Left colon (tissue), 2 donors: ENCODE results near the gene KRT16. TPM values are rescaled to one million over a fixed set of nuclear protein-coding genes. Genes with fewer than 3 reads are reported as not detected.
"Not testable (repeated sequence)": the region's sequence is repeated elsewhere in the genome, so short reads cannot be mapped to it uniquely, and the experiment has no call there.

Experiments used
- ATAC-seq: fragments of 200-7000 bp; cut with Tn5 transposase; one replicate; pipeline ENCODE4 v1.9.1; 2020; ENCODE audit warnings: mild to moderate bottlenecking, moderate library complexity
- DNase-seq, 2 donors: peaks; one replicate each; pipeline ENCODE4 v3.0.0-alpha.2; 2020
- intact Hi-C, 2 donors: fragments of 100-400 bp; cut with DNase I in 1 of 2; cut with micrococcal nuclease in 1 of 2; formaldehyde crosslinking; loops; one replicate each; pipeline versions ENCODE4 v1.11.2 to v1.14.0; 2022; cut with DNase I, micrococcal nuclease
- total RNA-seq, 2 donors: library from RNA; stranded (reverse); fragmentation: NEBNext Ultra II Directional; extraction: Animal tissue kit (Norgen Biotek cat#: 25700); gene quantifications; one replicate each; pipeline ENCODE4 v1.2.1, GENCODE V29; 2021
- donor health status: DM: no; HTN: no; CAD: no.
- donor health status: DM: yes; HTN: yes; CAD: no.

The KRT16 gene
- total RNA-seq, 2 donors from 2014 or later: not detected

- DNase-seq (peak; percentile 83 to 88), ATAC-seq (peak; percentile 93)
Observed at GRCh38 chr17:41579484-41580243, 32.9 kb downstream of the KRT16 start.

GRCh38 chr17:41578971-41579370 is 33.6 kb downstream of the KRT16 start:
- ATAC-seq (no peak), DNase-seq (no peak)
- intact Hi-C loops: no loop called here

More at GRCh38 chr17:41579484-41580243, 32.9 kb downstream of the KRT16 start:
- intact Hi-C loops: no loop called here

- no peak for DNase-seq
- no peak for ATAC-seq
- intact Hi-C loops: no loop called here
Observed at GRCh38 chr17:41578538-41578937, 34.0 kb downstream of the KRT16 start.

- peak; percentile 71 for ATAC-seq
- intact Hi-C loops: not testable (repeated sequence)
- peak in 1 of 2 donors; percentile 21 for DNase-seq
Observed at GRCh38 chr17:41576740-41577139, 35.8 kb downstream of the KRT16 start.

GRCh38 chr17:41575336-41575735 is 37.2 kb downstream of the KRT16 start:
- ATAC-seq: no peak
- intact Hi-C loops: no loop called here
- no peak for DNase-seq

GRCh38 chr17:41571561-41572434 is 40.8 kb downstream of the KRT16 start, which contains the start of gene KRT9:
Gene KRT9, minus strand, starts transcription at chr17:41572059. Its CDS starts 67 bp downstream, at chr17:41571992.
- intact Hi-C loops: no loop called here
- DNase-seq: no peak
- ATAC-seq: no peak

- intact Hi-C loops: no loop called here
- DNase-seq (no peak), ATAC-seq (no peak)
Observed at GRCh38 chr17:41567317-41567716, 45.2 kb downstream of the KRT16 start.

GRCh38 chr17:41565338-41565737 is 47.2 kb downstream of the KRT16 start:
- ATAC-seq: no peak
- no peak for DNase-seq

GRCh38 chr17:41563607-41564170 is 48.9 kb downstream of the KRT16 start:
- intact Hi-C loops: no loop called here
- DNase-seq: no peak
- no peak for ATAC-seq

More at GRCh38 chr17:41565338-41565737, 47.2 kb downstream of the KRT16 start:
- intact Hi-C loops: no loop called here

GRCh38 chr17:41561554-41561953 is 51.0 kb downstream of the KRT16 start:
- ATAC-seq: no peak

More at GRCh38 chr17:41561554-41561953, 51.0 kb downstream of the KRT16 start:
- intact Hi-C loops: no loop called here
- DNase-seq: no peak

Other genes with a start within 250 kb of the KRT16 start
- gene KRT33B, start 243.0 kb downstream of the KRT16 start, total RNA-seq: not detected
- under 1 TPM in 1 of 2 donors, not detected in 1; 0.20 TPM for gene KRT34, start 230.5 kb downstream of the KRT16 start, total RNA-seq
- not detected for gene KRT31, start 215.2 kb downstream of the KRT16 start, total RNA-seq
- not detected for gene KRT37, start 188.2 kb downstream of the KRT16 start, total RNA-seq
- not detected for gene KRT38, start 171.8 kb downstream of the KRT16 start, total RNA-seq
- not detected for gene KRT32, start 145.4 kb downstream of the KRT16 start, total RNA-seq
- gene KRT35, start 131.6 kb downstream of the KRT16 start, total RNA-seq: not detected
- under 1 TPM in 1 of 2 donors, not detected in 1; 0.27 TPM for gene KRT36, start 122.9 kb downstream of the KRT16 start, total RNA-seq
- gene KRT13, start 107.2 kb downstream of the KRT16 start, total RNA-seq: under 1 TPM in 1 of 2 donors, not detected in 1; 0.82 TPM
- gene KRT15, start 93.9 kb downstream of the KRT16 start, total RNA-seq: 10 to 100 TPM in 1 of 2 donors, 1 to 10 TPM in 1; 6.8 to 30.9 TPM
- 1,000 to 10,000 TPM; 1,911 to 3,076 TPM for gene KRT19, start 84.5 kb downstream of the KRT16 start, total RNA-seq
- not detected for gene KRT9, start 40.7 kb downstream of the KRT16 start, total RNA-seq
- under 1 TPM; 0.25 to 0.40 TPM for gene KRT14, start 25.9 kb downstream of the KRT16 start, total RNA-seq
- gene KRT17, start 11.8 kb upstream of the KRT16 start, total RNA-seq: under 1 TPM in 1 of 2 donors, not detected in 1; 0.70 TPM
- gene EIF1, start 76.1 kb upstream of the KRT16 start, total RNA-seq: 100 to 1,000 TPM; 596 to 603 TPM
- not detected for gene GAST, start 99.6 kb upstream of the KRT16 start, total RNA-seq
- under 1 TPM; 0.42 to 0.73 TPM for gene HAP1, start 121.9 kb upstream of the KRT16 start, total RNA-seq
- gene JUP, start 173.9 kb upstream of the KRT16 start, total RNA-seq: 100 to 1,000 TPM; 343 to 345 TPM
- gene P3H4, start 199.2 kb upstream of the KRT16 start, total RNA-seq: 10 to 100 TPM; 10.7 to 15.3 TPM
- 10 to 100 TPM in 1 of 2 donors, 1 to 10 TPM in 1; 4.2 to 10.8 TPM for gene FKBP10, start 200.2 kb upstream of the KRT16 start, total RNA-seq
- 10 to 100 TPM; 16.0 to 18.8 TPM for gene NT5C3B, start 223.5 kb upstream of the KRT16 start, total RNA-seq
- not detected for gene KLHL10, start 225.1 kb upstream of the KRT16 start, total RNA-seq